ENCODE results near the gene KCTD15.

KCTD15 gene

DNA sequence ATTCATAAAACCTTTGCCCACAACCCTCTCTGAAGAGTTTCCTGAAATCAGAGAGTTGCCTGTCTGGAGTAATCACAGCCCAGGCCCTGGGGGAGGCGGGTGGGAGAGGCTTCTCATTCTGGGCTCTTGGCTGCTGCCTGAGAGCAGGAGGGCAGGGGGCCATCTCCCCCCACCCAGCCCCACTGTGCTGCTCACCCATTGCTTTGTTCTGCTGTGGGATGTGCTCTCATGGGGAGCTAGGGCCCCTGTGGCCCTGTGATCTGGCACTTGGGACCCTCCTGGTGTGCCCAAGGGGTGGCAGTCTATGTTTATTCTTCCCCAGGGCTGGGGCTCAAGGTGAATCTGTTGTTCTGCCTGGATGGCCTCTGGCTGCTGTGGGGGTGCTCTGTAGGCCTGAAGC, 6.1 kb downstream of the KCTD15 start:
- no peak overlapping the region for H3K4me3 ChIP-seq (ENCODE audit: low read length)
- DNase-seq (ENCODE audit: low read depth) = no peak
- TF ChIP-seq, protein P1, sequence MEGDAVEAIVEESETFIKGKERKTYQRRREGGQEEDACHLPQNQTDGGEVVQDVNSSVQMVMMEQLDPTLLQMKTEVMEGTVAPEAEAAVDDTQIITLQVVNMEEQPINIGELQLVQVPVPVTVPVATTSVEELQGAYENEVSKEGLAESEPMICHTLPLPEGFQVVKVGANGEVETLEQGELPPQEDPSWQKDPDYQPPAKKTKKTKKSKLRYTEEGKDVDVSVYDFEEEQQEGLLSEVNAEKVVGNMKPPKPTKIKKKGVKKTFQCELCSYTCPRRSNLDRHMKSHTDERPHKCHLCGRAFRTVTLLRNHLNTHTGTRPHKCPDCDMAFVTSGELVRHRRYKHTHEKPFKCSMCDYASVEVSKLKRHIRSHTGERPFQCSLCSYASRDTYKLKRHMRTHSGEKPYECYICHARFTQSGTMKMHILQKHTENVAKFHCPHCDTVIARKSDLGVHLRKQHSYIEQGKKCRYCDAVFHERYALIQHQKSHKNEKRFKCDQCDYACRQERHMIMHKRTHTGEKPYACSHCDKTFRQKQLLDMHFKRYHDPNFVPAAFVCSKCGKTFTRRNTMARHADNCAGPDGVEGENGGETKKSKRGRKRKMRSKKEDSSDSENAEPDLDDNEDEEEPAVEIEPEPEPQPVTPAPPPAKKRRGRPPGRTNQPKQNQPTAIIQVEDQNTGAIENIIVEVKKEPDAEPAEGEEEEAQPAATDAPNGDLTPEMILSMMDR (conservative IDR thresholded peaks at IDR 0.05; ENCODE audit: low read depth, low read length) = no peak

DNA sequence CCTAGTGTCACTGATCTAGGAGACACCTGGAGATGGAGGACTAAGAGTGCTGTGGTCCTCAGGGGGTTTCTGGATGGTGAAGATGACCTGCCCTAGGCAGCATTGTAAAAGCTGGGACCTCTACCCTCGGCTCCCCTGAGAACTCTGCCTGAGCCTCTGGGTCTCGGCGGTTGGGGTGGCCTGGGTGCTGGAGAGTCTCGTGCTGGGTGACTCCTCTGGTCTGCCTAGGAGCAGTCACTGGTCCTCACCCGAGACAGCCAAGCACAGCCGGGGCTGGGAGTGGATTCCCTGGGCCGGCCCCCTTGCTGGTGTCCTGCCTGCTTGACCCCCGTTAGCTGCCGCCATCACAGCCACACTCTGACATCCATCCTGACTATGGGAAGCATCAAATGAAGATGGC, 6.7 kb downstream of the KCTD15 start:
- TF ChIP-seq, protein P1 (conservative IDR thresholded peaks at IDR 0.05; ENCODE audit: low read depth, low read length) = no peak
- H3K4me3 ChIP-seq (ENCODE audit: low read length) = no peak overlapping the region
- DNase-seq (ENCODE audit: low read depth) = no peak

DNA sequence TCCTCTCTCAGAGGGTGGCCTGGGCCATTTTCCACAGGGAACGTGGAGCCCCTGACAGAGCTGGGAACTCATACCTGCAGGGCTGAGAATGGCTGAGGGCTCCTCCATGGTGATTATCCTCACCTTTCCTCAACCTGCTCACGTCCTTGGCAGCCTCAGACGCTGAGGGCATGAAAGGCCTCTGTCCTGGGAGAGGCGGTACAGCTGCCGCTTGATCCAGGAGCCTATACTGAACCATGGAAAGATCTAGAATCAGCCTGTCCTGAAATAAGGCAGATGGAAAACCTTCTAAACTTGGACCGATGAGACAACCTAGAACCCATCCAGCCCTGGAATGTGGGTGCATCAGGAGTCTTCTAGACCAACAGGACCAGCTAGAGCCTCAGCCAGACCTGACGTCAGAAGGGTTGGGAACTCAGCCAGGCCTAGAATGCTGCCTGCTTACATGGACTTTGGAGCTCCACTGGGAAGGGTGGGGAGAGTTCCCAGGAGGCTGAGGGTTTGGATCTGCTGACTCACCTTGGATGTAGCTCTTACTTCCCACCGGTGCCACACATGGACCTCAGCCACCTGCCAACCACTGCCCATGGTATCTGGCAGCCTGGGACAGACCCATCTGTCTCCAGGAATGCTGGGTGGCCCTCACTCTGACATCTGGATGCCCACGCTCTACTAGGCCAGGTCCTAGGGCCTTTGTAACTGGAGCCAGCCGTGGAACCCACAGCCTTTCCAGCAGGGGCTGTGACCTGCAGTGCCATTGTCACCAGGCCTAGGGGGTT, 7.5 kb downstream of the KCTD15 start:
- H3K4me3 ChIP-seq (ENCODE audit: low read length) = no peak overlapping the region
- peak; percentile 40 for DNase-seq (ENCODE audit: low read depth)
- TF ChIP-seq, protein P1 (conservative IDR thresholded peaks at IDR 0.05; ENCODE audit: low read depth, low read length) = no peak

DNA sequence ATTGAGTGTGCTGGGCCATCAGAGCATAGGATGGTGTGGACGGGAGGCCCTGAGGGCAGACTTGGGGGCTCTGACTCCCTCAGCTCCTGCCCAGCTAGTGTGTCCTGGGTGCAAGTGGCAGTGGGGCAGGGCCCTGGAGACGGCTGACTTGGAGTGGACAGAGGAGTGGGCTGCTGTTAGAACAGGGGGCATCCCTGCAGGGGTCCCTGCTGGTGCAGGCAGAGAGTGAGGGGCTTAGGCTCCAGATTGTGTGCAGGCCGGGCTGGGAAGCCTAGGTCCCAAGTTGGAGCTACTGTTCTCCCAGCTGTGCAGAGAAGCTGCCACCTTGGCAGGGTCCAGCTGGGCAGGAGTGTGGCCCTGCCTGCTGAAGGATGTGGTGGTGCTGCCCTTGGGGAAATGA, 8.6 kb downstream of the KCTD15 start:
- TF ChIP-seq, protein P1 (conservative IDR thresholded peaks at IDR 0.05; ENCODE audit: low read depth, low read length) = no peak
- DNase-seq (ENCODE audit: low read depth) = no peak
- H3K4me3 ChIP-seq (ENCODE audit: low read length) = no peak overlapping the region

DNA sequence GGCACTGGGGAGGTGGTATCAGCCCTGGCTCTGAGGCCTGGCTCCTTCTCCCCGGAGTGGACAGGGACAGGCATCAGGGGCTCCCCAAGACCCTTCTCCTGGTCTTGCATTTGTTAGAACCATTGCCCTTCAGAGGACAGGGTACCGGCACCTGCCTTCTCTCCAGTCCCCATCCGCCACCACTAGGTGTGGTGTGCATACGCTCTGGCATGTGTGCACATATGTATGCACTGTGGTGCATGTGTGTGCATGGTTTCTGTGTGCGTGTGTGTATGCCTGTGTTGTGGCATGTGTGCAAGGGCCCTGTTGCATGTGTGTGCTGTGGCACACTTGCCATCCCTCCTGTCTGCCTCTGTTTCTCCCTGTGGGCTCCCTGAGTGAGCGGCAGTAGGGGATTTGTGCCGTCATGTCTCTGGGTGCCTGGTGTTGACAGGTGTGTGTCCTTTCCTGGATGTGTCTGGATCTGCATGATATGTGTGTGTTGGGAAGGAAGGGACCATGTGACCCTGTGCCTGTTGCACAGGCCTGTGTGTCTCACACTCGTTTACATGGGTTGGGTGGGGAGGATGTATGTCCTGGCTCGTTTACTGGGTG, 9.3 kb downstream of the KCTD15 start:
- DNase-seq (ENCODE audit: low read depth) = no peak
- no peak overlapping the region for H3K4me3 ChIP-seq (ENCODE audit: low read length)
- TF ChIP-seq, protein P1 (conservative IDR thresholded peaks at IDR 0.05; ENCODE audit: low read depth, low read length) = no peak

DNA sequence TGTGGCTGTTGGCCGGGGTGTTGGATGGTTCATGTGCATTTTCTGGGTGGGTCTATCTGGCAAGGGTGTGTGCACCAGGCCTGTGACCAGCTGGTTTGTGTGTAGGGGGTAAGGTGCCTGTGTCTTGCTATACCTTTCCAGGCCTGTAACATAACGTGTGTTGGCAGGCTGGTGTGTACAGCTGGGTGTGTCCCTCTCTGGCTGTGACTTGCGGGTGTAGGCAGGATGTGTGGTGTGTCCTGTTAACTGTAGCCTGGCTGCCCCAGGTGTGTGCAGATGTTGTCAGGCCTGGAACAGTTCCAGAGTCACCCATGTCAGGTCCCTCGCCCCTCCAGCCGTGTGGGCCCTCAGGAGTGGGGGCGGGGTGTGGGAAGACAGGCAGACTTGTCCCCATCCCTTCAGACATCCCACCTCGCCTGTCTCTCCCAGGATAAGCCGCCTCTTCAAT, 9.8 kb downstream of the KCTD15 start:
- DNase-seq (ENCODE audit: low read depth) = no peak
- TF ChIP-seq, protein P1 (conservative IDR thresholded peaks at IDR 0.05; ENCODE audit: low read depth, low read length) = no peak
- no peak overlapping the region for H3K4me3 ChIP-seq (ENCODE audit: low read length)

DNA sequence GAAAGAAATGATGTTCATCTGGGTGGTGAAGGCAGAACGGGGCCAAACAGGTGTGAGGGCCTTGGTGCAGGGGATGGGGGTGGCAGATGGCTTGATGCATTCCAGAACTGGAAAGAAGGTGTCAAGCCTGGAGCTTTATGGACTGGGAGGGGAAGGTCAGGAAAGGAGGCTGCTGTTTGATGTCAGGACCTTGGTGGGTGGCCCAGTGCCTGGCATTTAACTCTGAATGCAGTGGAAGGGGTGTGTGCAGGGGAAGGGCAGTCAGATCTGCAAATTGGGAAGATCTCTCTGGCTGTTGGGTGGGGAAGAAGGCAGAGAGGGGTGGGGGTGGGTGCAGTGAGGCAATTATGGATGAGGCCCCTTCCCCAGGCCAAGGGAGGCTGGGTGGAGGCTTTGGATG, 11.7 kb downstream of the KCTD15 start:
- TF ChIP-seq, protein P1 (conservative IDR thresholded peaks at IDR 0.05; ENCODE audit: low read depth, low read length) = no peak
- no peak overlapping the region for H3K4me3 ChIP-seq (ENCODE audit: low read length)
- no peak for DNase-seq (ENCODE audit: low read depth)
